H1 (cell line): Measurements from ENCODE around the gene CHPF. TPM values are rescaled to one million over a fixed set of nuclear protein-coding genes. Genes with fewer than 3 reads are reported as not detected.

Experiments used
- CTCF ChIA-PET: fragments of 300-600 bp; sonication (Branson Sonifier 250); formaldehyde crosslinking; loops from one replicate; lab custom pipeline; 2021; ENCODE audit not compliant: partially characterized antibody; lab: Charles Lee
- POLR2A ChIA-PET: fragments of 300-600 bp; sonication (Branson Sonifier 250); formaldehyde crosslinking; loops from one replicate; lab custom pipeline; 2021; ENCODE audit warnings: inconsistent platforms; ENCODE audit not compliant: partially characterized antibody; lab: Charles Lee
- DNase-seq, 2 experiments: peaks; one replicate each; pipeline versions ENCODE4 v3.0.0 to v3.0.0-alpha.2; 2010 to 2022; ENCODE audit warnings: low spot score in 2 of 2, low read depth in 1 of 2, mixed read lengths in 1 of 2
- FAIRE-seq: peaks from 2 replicates; lab custom pipeline; 2011; peaks lifted over from hg19 to GRCh38; lab: Jason Lieb, UNC
- H2AFZ ChIP-seq: 2 replicates; pipeline ENCODE4 v1.8.1; 2012; ENCODE audit warnings: low read length, inconsistent platforms
- H2AK5ac ChIP-seq: 2 replicates; pipeline ENCODE4 v1.6.1; 2013; ENCODE audit warnings: low read depth, low read length
- H2BK120ac ChIP-seq: replicated peaks from 2 replicates; pipeline ENCODE3; 2013; ENCODE audit warnings: low read depth, low read length, inconsistent platforms
- H2BK12ac ChIP-seq: 2 replicates; pipeline ENCODE4 v1.6.1; 2013; ENCODE audit warnings: low read depth, low read length
- H2BK15ac ChIP-seq: 2 replicates; pipeline ENCODE4 v1.6.1; 2013; ENCODE audit warnings: low read length
- H2BK20ac ChIP-seq: 2 replicates; pipeline ENCODE4 v1.6.1; 2013; ENCODE audit warnings: low read length
- H2BK5ac ChIP-seq: 2 replicates; pipeline ENCODE4 v1.6.1; 2013; ENCODE audit warnings: low read depth, low read length
- H3K14ac ChIP-seq: 2 replicates; pipeline ENCODE4 v1.6.1; 2013; ENCODE audit warnings: inconsistent platforms; ENCODE audit not compliant: insufficient read length
- H3K18ac ChIP-seq: 2 replicates; pipeline ENCODE4 v1.6.1; 2013; ENCODE audit warnings: low read length; ENCODE audit errors: extremely low read depth
- H3K23ac ChIP-seq: 2 replicates; pipeline ENCODE4 v1.6.1; 2013; ENCODE audit warnings: inconsistent platforms; ENCODE audit not compliant: insufficient read length
- H3K23me2 ChIP-seq: 2 replicates; pipeline ENCODE4 v1.6.1; 2013; ENCODE audit warnings: low read depth, low read length
- H3K27ac ChIP-seq: 2 replicates; pipeline ENCODE4 v1.6.1; 2011; ENCODE audit warnings: low read depth, low read length, inconsistent platforms
- H3K27me3 ChIP-seq, 4 experiments: replicated peaks in 1 of 4; 1 replicate in 1 of 4; 2 replicates in 3 of 4; pipeline versions ENCODE4 v1.6.1 to v1.8.1; 2011 to 2013; ENCODE audit warnings: low read length in 3 of 4, mild to moderate bottlenecking in 3 of 4, inconsistent platforms in 2 of 4, mixed read lengths in 2 of 4, moderate library complexity in 1 of 4; ENCODE audit not compliant: control insufficient read depth in 3 of 4, insufficient read depth in 3 of 4; ENCODE audit errors: extremely low read depth in 1 of 4
- H3K36me3 ChIP-seq, 4 experiments: 2 replicates each; pipeline versions ENCODE4 v1.6.1 to v1.8.1; 2011 to 2013; ENCODE audit warnings: mild to moderate bottlenecking in 4 of 4, low read length in 3 of 4, moderate library complexity in 2 of 4, control low read depth in 1 of 4, inconsistent platforms in 1 of 4; ENCODE audit not compliant: insufficient read depth in 4 of 4, control insufficient read depth in 2 of 4
- H3K4ac ChIP-seq: replicated peaks from 2 replicates; pipeline ENCODE3; 2013; ENCODE audit warnings: low read length, low read depth, mixed read lengths, inconsistent platforms; ENCODE audit not compliant: insufficient read length
- H3K4me1 ChIP-seq, 4 experiments: replicated peaks in 1 of 4; 1 replicate in 1 of 4; 2 replicates in 3 of 4; pipeline versions ENCODE4 v1.6.1 to v1.8.1; 2011 to 2013; ENCODE audit warnings: low read length in 3 of 4, inconsistent platforms in 2 of 4, mixed read lengths in 1 of 4; ENCODE audit not compliant: insufficient read depth in 4 of 4, control insufficient read depth in 3 of 4
- H3K4me2 ChIP-seq, 2 experiments: 2 replicates each; pipeline versions ENCODE4 v1.6.1 to v1.8.1; 2011 to 2013; ENCODE audit warnings: low read depth in 2 of 2, low read length in 2 of 2, control low read depth in 1 of 2, inconsistent platforms in 1 of 2, mild to moderate bottlenecking in 1 of 2; ENCODE audit not compliant: insufficient read depth in 1 of 2
- H3K4me3 ChIP-seq, 4 experiments: fragments of 200-600, 300-600 bp in 1 of 4; sonication (generic), shearing (Covaris generic), sonication (Bioruptor Twin) in 1 of 4; 2 replicates each; pipeline versions ENCODE4 v1.5.1 to v1.8.1; 2011 to 2016; ENCODE audit warnings: low read length in 4 of 4, low read depth in 3 of 4, control low read depth in 2 of 4, inconsistent platforms in 2 of 4, mild to moderate bottlenecking in 2 of 4, mixed read lengths in 1 of 4, moderate library complexity in 1 of 4; ENCODE audit not compliant: insufficient read depth in 2 of 4; ENCODE audit errors: extremely low read depth in 1 of 4
- H3K56ac ChIP-seq: replicated peaks from 2 replicates; pipeline ENCODE3; 2013; ENCODE audit warnings: low read depth, mild to moderate bottlenecking, mixed read lengths, low read length, inconsistent platforms; ENCODE audit not compliant: insufficient read length
- H3K79me1 ChIP-seq: 2 replicates; pipeline ENCODE4 v1.6.1; 2013; ENCODE audit warnings: low read depth, low read length, control low read depth
- H3K79me2 ChIP-seq, 2 experiments: 2 replicates each; pipeline versions ENCODE4 v1.6.1 to v1.8.1; 2012 to 2013; ENCODE audit warnings: low read length in 2 of 2, mild to moderate bottlenecking in 2 of 2, inconsistent platforms in 1 of 2; ENCODE audit not compliant: insufficient read depth in 2 of 2, control insufficient read depth in 1 of 2
- H3K9ac ChIP-seq, 4 experiments: replicated peaks in 1 of 4; 1 replicate in 1 of 4; 2 replicates in 3 of 4; pipeline versions ENCODE4 v1.6.1 to v1.8.1; 2011 to 2013; ENCODE audit warnings: low read depth in 3 of 4, low read length in 3 of 4, control low read depth in 2 of 4, mild to moderate bottlenecking in 2 of 4, moderate library complexity in 2 of 4, inconsistent platforms in 1 of 4; ENCODE audit errors: extremely low read depth in 1 of 4
- H3K9me3 ChIP-seq, 2 experiments: 2 replicates each; pipeline versions ENCODE4 v1.6.1 to v1.8.1; 2012 to 2013; ENCODE audit warnings: mild to moderate bottlenecking in 2 of 2, moderate library complexity in 2 of 2, control low read depth in 1 of 2, inconsistent platforms in 1 of 2, low read depth in 1 of 2, low read length in 1 of 2, mixed read lengths in 1 of 2; ENCODE audit not compliant: insufficient read depth in 2 of 2
- H4K20me1 ChIP-seq, 2 experiments: replicated peaks in 1 of 2; 2 replicates each; pipeline versions ENCODE3 to v1.8.1; 2011 to 2013; ENCODE audit warnings: inconsistent platforms in 2 of 2, low read length in 2 of 2, mild to moderate bottlenecking in 1 of 2; ENCODE audit not compliant: insufficient read depth in 2 of 2, control insufficient read depth in 1 of 2
- H4K5ac ChIP-seq: 2 replicates; pipeline ENCODE4 v1.6.1; 2013; ENCODE audit warnings: low read length, low read depth, mixed read lengths, inconsistent platforms; ENCODE audit not compliant: insufficient read length
- H4K8ac ChIP-seq: 2 replicates; pipeline ENCODE4 v1.8.0; 2013; ENCODE audit warnings: mild to moderate bottlenecking, moderate library complexity, low read length, inconsistent platforms; ENCODE audit not compliant: insufficient read depth; ENCODE audit errors: extremely low read depth
- H4K91ac ChIP-seq: replicated peaks from 2 replicates; pipeline ENCODE3; 2013; ENCODE audit warnings: low read length, mixed read lengths, inconsistent platforms; ENCODE audit not compliant: insufficient read length
- CBX5 ChIP-seq: fragments of 300-800, 300-1000 bp; sonication (generic); IDR thresholded peaks from 2 replicates; pipeline ENCODE4 v1.7.1; 2016; ENCODE audit warnings: antibody characterized with exemption, low read length, low read depth
- HDAC6 ChIP-seq: IDR thresholded peaks from one replicate; pipeline ENCODE4 v1.7.1; 2012; ENCODE audit warnings: low read depth, mild to moderate bottlenecking, inconsistent platforms, low read length, moderate library complexity
- PHF8 ChIP-seq: fragments of 200-600 bp; sonication (generic); conservative IDR thresholded peaks from 2 replicates; pipeline ENCODE4 v1.7.1; 2012; ENCODE audit warnings: low read depth, mild to moderate bottlenecking, inconsistent platforms, low read length, moderate library complexity
- TCF12 ChIP-seq: IDR thresholded peaks from 2 replicates; pipeline ENCODE4 v1.6.1; 2011; ENCODE audit warnings: low read depth, mild to moderate bottlenecking, low read length
- whole genome bisulfite sequencing, 2 experiments: shearing (Covaris generic) in 1 of 2; methylation state at CpG; one replicate each; pipeline versions ENCODE4 v1.1.6 to v1.1.7; 2013 to 2015; ENCODE audit warnings: low lambda C conversion rate in 2 of 2, mixed read lengths in 2 of 2, inconsistent platforms in 1 of 2, low coverage in 1 of 2, missing lambda C conversion rate in 1 of 2; ENCODE audit not compliant: insufficient replicate concordance in 2 of 2, insufficient coverage in 1 of 2, insufficient read length in 1 of 2; ENCODE audit errors: extremely low coverage in 1 of 2, missing lambda C conversion rate in 1 of 2; 5-methylcytosine and 5-hydroxymethylcytosine counted together
- polyA plus RNA-seq, 7 experiments: library from polyadenylated mRNA; depleted of rRNA in 3 of 7; stranded (reverse) in 5 of 7; unstranded in 2 of 7; fragments of >200 nt in 5 of 7; fragments of 200-250 nt in 2 of 7; gene quantifications; 1 replicate in 5 of 7; 2 replicates in 1 of 7; 4 replicates in 1 of 7; pipeline versions ENCODE4 v1.2.1 to v1.2.3, GENCODE V29; 2011 to 2013; ENCODE audit warnings: missing spikeins in 2 of 7, mixed read lengths in 2 of 7
- total RNA-seq: library from RNA; stranded (reverse); fragmentation: NEBNext Ultra II Directional; extraction: Animal tissue kit (Norgen Biotek cat#: 25700); gene quantifications from 2 replicates; pipeline ENCODE4 v1.2.1, GENCODE V29; 2021
- TF ChIP-seq, protein P1 (sequence below): IDR thresholded peaks from 2 replicates; pipeline ENCODE4 v1.6.1; 2011; ENCODE audit warnings: low read depth, mild to moderate bottlenecking, low read length; ENCODE audit not compliant: insufficient read depth

The CHPF gene
- total and polyA plus RNA-seq, 2 of the 8 experiments (the other 6 are each of a cell fraction or from before 2014, with no cell fraction given), result 62.9 to 67.3 TPM

DNA sequence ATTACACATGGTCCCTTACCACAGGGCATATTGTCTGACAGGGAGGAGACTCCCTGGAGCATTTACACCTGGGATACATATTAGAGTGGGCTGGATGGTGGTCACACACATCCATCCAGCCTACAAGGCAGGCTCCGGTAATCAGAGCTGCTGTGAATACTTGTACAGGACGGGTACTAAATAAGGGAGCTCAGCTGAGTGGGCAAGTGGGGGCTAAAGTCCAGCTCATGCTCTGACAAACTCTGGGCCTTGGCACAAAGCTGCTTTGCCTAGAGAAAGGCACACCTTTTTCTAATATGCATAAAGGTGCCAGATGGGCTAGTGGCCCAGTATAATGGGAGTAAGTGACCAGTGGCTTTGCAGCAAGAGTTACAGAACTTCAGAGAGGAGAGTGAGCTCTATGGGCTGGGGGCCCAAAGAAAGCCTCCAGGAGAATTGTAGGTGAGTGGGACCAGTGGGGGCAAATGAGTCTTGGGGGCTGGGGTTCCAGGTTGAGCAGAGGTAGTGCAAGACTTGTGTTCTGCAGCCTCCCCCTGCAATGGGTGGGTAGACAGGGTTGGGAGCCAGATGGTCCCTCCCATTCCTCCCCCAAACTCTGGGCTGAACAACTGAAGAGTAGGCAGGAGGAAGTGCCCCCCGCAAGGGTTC is 1.8 kb upstream of the CHPF start:
- Histone ChIP-seq H2BK12ac (no peak overlapping the region), H2BK120ac (no peak overlapping the region), H3K4me3 (no peak overlapping the region), H3K9me3 (no peaks in the 10 kb centered on the region), H4K91ac (no peak overlapping the region), H2AK5ac (no peak overlapping the region), H3K79me2 (peaks cover 0 to 6% of the 10 kb centered on the region in 2 experiments; a peak in 1 of 4 replicates), H3K18ac (no peak overlapping the region), H3K56ac (no peak overlapping the region), H4K5ac (no peak overlapping the region), H3K27ac (no peak overlapping the region), H4K8ac (no peak overlapping the region), H2BK5ac (no peak overlapping the region), H3K27me3 (peaks cover 0 to 5% (median 0%) of the 10 kb centered on the region in 4 experiments; a peak in 3 of 7 replicates), H2BK15ac (no peak overlapping the region), H4K20me1 (peaks cover 13 to 21% of the 10 kb centered on the region in 2 experiments), H3K23ac (no peak overlapping the region), H3K23me2 (peaks cover 14% of the 10 kb centered on the region; the same call in 1 of the 2 replicates), H3K9ac (no peak overlapping the region), H3K36me3 (peaks cover 3 to 7% (median 5%) of the 10 kb centered on the region in 4 experiments; a peak in 6 of 8 replicates), H3K4me2 (no peak overlapping the region; a peak in 1 of 4 replicates), H2AFZ (no peak overlapping the region), H2BK20ac (no peak overlapping the region), H3K4ac (no peak overlapping the region), H3K14ac (no peak overlapping the region), H3K79me1 (peaks cover 4% of the 10 kb centered on the region; the same call in 1 of the 2 replicates), H3K4me1 (peaks cover 2 to 13% (median 7%) of the 10 kb centered on the region in 4 experiments; a peak in 6 of 7 replicates)
- ChIA-PET CTCF (interaction anchor here (0.8 to 113.1 kb wide), 8 partner anchors 15 to 87 kb away, joined by 3 to 7248 read pairs (median 14); partner anchors contain the start of genes DES, GMPPA, INHA and OBSL1), POLR2A (interaction anchor here (0.9 to 3.3 kb wide), 9 partner anchors 8 to 69 kb away, joined by 3 to 44 read pairs (median 5); partner anchors contain the start of gene STK11IP)
- TF ChIP-seq CBX5, result no peak
- no peak for TF ChIP-seq TCF12
- no peak for TF ChIP-seq PHF8
- TF ChIP-seq, protein P1, sequence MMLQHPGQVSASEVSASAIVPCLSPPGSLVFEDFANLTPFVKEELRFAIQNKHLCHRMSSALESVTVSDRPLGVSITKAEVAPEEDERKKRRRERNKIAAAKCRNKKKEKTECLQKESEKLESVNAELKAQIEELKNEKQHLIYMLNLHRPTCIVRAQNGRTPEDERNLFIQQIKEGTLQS, result no peak
- TF ChIP-seq HDAC6, result no peak
- FAIRE-seq (no peak), DNase-seq (no peak)
- 77% methylated on average over 3 of the region's 3 CpGs; no CpG with 5 or more reads in 1 of the 2 experiments for WGBS, 2 experiments
